GM23248 (cell line): ENCODE results near the gene ST6GALNAC6.

Source experiments
- EZH2 ChIP-seq: fragments of 200-600 bp; sonication (generic); IDR thresholded peaks from 2 replicates; pipeline ENCODE4 v1.6.1; 2018; ENCODE audit warnings: antibody characterized with exemption, mild to moderate bottlenecking; ENCODE audit not compliant: insufficient read depth, poor library complexity, severe bottlenecking
- EZH2phosphoT487 ChIP-seq: fragments of 200-600 bp; sonication (generic); IDR thresholded peaks from 2 replicates; pipeline ENCODE4 v1.6.1; 2018; ENCODE audit warnings: antibody characterized with exemption, moderate library complexity, mild to moderate bottlenecking, low read depth; ENCODE audit not compliant: insufficient read depth

DNA sequence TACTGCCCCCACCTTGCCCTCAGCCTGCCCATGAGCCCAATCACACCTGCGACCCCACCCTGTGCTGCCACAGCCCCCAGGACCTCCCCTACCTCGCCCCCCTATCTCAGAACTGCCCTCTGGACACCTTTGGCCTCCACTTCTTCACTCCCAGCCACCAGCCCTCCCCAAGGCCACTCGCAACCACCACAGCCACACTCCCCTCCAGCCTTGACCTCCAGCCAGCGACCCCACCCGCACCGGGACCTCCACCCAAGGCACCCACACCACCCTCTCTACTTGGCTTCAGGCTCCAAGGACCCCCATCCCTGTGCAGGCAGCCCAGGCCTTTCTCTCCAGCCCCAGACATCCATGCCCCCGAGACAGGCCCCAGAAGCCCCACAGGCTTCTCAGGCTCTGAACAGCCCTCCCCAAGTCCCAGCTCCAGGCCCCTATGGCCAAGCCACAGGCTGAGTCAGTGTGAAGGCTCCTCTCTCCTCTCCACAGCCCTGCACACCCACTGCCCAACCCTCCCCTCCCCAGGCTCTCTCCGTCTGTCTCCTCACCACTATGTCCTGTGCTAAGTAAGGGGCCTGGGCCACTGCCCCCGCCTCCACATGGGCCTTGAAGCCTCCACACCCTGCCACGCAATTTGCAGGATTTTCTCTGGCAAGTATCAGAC lies 24.0 kb downstream of the ST6GALNAC6 start:
- TF ChIP-seq EZH2, result no peak
- TF ChIP-seq EZH2phosphoT487, result no peak
